A549 (cell line): Measurements from ENCODE around the gene FKBP11. TPM values are rescaled to one million over a fixed set of nuclear protein-coding genes. Genes with fewer than 3 reads are reported as not detected.

Experiments
- ATAC-seq, 2 experiments: fragments of 200-7000 bp in 1 of 2; fragments of >200 bp in 1 of 2; cut with Nextera tagmentation in 1 of 2; cut with Tn5 transposase in 1 of 2; 3 replicates each; pipeline versions ENCODE4 v1.8.0 to v1.9.1; 2018 to 2020; ENCODE audit warnings: mild to moderate bottlenecking in 1 of 2, moderate library complexity in 1 of 2
- CTCF ChIA-PET: fragments of 300-600 bp; sonication (Branson Sonifier 250); formaldehyde crosslinking; extraction: SDS; loops from one replicate; lab custom pipeline; 2021; ENCODE audit warnings: antibody characterized with exemption, inconsistent platforms; lab: Yijun Ruan, JAX
- POLR2A ChIA-PET: fragments of 350-600 bp; formaldehyde crosslinking; extraction: SDS; loops from one replicate; lab custom pipeline; 2021; ENCODE audit warnings: antibody characterized with exemption, inconsistent platforms; lab: Yijun Ruan, JAX
- DNase-seq, 2 experiments: peaks; one replicate each; pipeline versions ENCODE4 v3.0.0 to v3.0.0-alpha.2; 2011 to 2016; ENCODE audit warnings: low read depth in 1 of 2, low spot score in 1 of 2
- FAIRE-seq: peaks from 2 replicates; lab custom pipeline; 2011; peaks lifted over from hg19 to GRCh38; lab: Jason Lieb, UNC
- H3K27ac ChIP-seq, 2 experiments: fragments of >200 bp; sonication (Bioruptor Twin); formaldehyde crosslinking; 3 replicates each; pipeline ENCODE4 v1.5.1; 2016 to 2017
- H3K4me1 ChIP-seq: fragments of >200 bp; sonication (Bioruptor Twin); formaldehyde crosslinking; 3 replicates; pipeline ENCODE4 v1.6.1; 2016
- H3K4me2 ChIP-seq: fragments of >200 bp; sonication (Bioruptor Twin); formaldehyde crosslinking; 3 replicates; pipeline ENCODE4 v1.6.1; 2016
- H3K4me3 ChIP-seq: fragments of >200 bp; sonication (Bioruptor Twin); formaldehyde crosslinking; 3 replicates; pipeline ENCODE4 v1.5.1; 2016
- H3K9me3 ChIP-seq: fragments of >200 bp; sonication (Bioruptor Twin); formaldehyde crosslinking; 3 replicates; pipeline ENCODE4 v1.6.1; 2016
- CBX2 ChIP-seq: fragments of 200-600 bp; sonication (generic); IDR thresholded peaks from 2 replicates; pipeline ENCODE4 v1.6.1; 2016; ENCODE audit warnings: low read depth, mild to moderate bottlenecking, borderline replicate concordance
- CBX8 ChIP-seq: fragments of 200-600 bp; sonication (generic); IDR thresholded peaks from 2 replicates; pipeline ENCODE4 v1.6.1; 2016
- CHD2 ChIP-seq: fragments of 150-350 bp; IDR thresholded peaks from 2 replicates; pipeline ENCODE4 v1.6.1; 2014; ENCODE audit warnings: low read length; ENCODE audit not compliant: partially characterized antibody
- CHD4 ChIP-seq: fragments of 200-600 bp; sonication (generic); IDR thresholded peaks from 2 replicates; pipeline ENCODE4 v1.6.1; 2016; ENCODE audit warnings: antibody characterized with exemption, mild to moderate bottlenecking, borderline replicate concordance
- ESRRA ChIP-seq: fragments of 150-350 bp; IDR thresholded peaks from 2 replicates; pipeline ENCODE4 v1.6.1; 2014; ENCODE audit warnings: mild to moderate bottlenecking, low read length, borderline replicate concordance
- GATA3 ChIP-seq: IDR thresholded peaks from 2 replicates; pipeline ENCODE4 v1.6.1; 2012; ENCODE audit warnings: borderline replicate concordance
- HOXA7 ChIP-seq: fragments of 250-450 bp; sonication (Bioruptor Pico); IDR thresholded peaks from 2 replicates; pipeline ENCODE4 v1.5.0; 2020; ENCODE audit warnings: mild to moderate bottlenecking, moderate library complexity
- HOXB13 ChIP-seq: fragments of 250-450 bp; sonication (Bioruptor Pico); IDR thresholded peaks from 2 replicates; pipeline ENCODE4 v1.5.0; 2020; ENCODE audit warnings: low read depth, mild to moderate bottlenecking, moderate library complexity
- MAFK ChIP-seq: fragments of 450-650 bp; IDR thresholded peaks from 2 replicates; pipeline ENCODE4 v1.6.1; 2014; ENCODE audit not compliant: partially characterized antibody
- MYC ChIP-seq: IDR thresholded peaks from 2 replicates; pipeline ENCODE4 v1.6.1; 2012; ENCODE audit warnings: mild to moderate bottlenecking, inconsistent platforms, low read length, improper control_type of control experiment, borderline replicate concordance
- NPAS2 ChIP-seq: fragments of 250-450 bp; sonication (Bioruptor Pico); IDR thresholded peaks from 2 replicates; pipeline ENCODE4 v1.8.0; 2022; ENCODE audit warnings: mild to moderate bottlenecking, moderate library complexity, borderline replicate concordance
- PHF8 ChIP-seq: fragments of 200-600 bp; sonication (generic); IDR thresholded peaks from 2 replicates; pipeline ENCODE4 v1.6.1; 2016; ENCODE audit warnings: low read depth, mild to moderate bottlenecking, antibody characterized with exemption, moderate library complexity, borderline replicate concordance
- POLR2A ChIP-seq: IDR thresholded peaks from 2 replicates; pipeline ENCODE4 v1.6.1; 2012; ENCODE audit warnings: mild to moderate bottlenecking, low read length
- RCOR1 ChIP-seq: fragments of 150-350 bp; IDR thresholded peaks from 2 replicates; pipeline ENCODE4 v1.6.1; 2014; ENCODE audit warnings: antibody characterized with exemption, low read length, low read depth
- TFCP2L1 ChIP-seq: fragments of 250-450 bp; sonication (Bioruptor Pico); IDR thresholded peaks from 2 replicates; pipeline ENCODE4 v1.5.0; 2021; ENCODE audit warnings: mild to moderate bottlenecking
- TP53 ChIP-seq: fragments of 250-450 bp; sonication (Bioruptor Pico); IDR thresholded peaks from 2 replicates; pipeline ENCODE4 v1.5.0; 2021; ENCODE audit warnings: mild to moderate bottlenecking, moderate library complexity
- ZC3H11A ChIP-seq: fragments of 450-650 bp; IDR thresholded peaks from 2 replicates; pipeline ENCODE4 v1.6.1; 2014; ENCODE audit warnings: antibody characterized with exemption, mild to moderate bottlenecking
- WGBS: methylation state at CpG from one replicate; pipeline ENCODE4 v1.1.6; 2017; ENCODE audit errors: missing lambda C conversion rate; 5-methylcytosine and 5-hydroxymethylcytosine counted together
- polyA plus RNA-seq, 4 experiments: library from polyadenylated mRNA; depleted of rRNA in 3 of 4; stranded (reverse); fragments of >200 nt; fragmentation: RNase III in 1 of 4; extraction: RNeasy Plus Mini Kit Qiagen cat#74134 plus additional on column Dnase treatment in 1 of 4; gene quantifications; 2 replicates in 3 of 4; 3 replicates in 1 of 4; pipeline ENCODE4 v1.2.3, GENCODE V29; 2011 to 2017
- TF ChIP-seq, protein P1 (sequence below): IDR thresholded peaks from 2 replicates; pipeline ENCODE4 v1.6.1; 2012
- TF ChIP-seq, protein P2 (sequence below): fragments of 450-650 bp; IDR thresholded peaks from 2 replicates; pipeline ENCODE4 v1.6.1; 2014; ENCODE audit warnings: antibody characterized with exemption
- TF ChIP-seq, protein P3 (sequence below): fragments of >200 bp; sonication (Bioruptor Twin); formaldehyde crosslinking; IDR thresholded peaks from 2 replicates; pipeline ENCODE4 v1.6.1; 2016
- TF ChIP-seq, protein P4 (sequence below): fragments of 250-450 bp; sonication (Bioruptor Pico); IDR thresholded peaks from 2 replicates; pipeline ENCODE4 v1.5.0; 2021; ENCODE audit warnings: mild to moderate bottlenecking, moderate library complexity, borderline replicate concordance
- TF ChIP-seq, protein P5 (sequence below): fragments of 150-350 bp; IDR thresholded peaks from 2 replicates; pipeline ENCODE4 v1.6.1; 2014; ENCODE audit warnings: low read depth, mild to moderate bottlenecking, low read length
- TF ChIP-seq, protein P6 (sequence below): fragments of >200 bp; sonication (Bioruptor Twin); formaldehyde crosslinking; IDR thresholded peaks from 3 replicates; pipeline ENCODE4 v1.6.1; 2016

The FKBP11 gene
- polyA plus RNA-seq, 2 of the 4 experiments (the other 2 are of a cell fraction) = 41.2 to 50.9 TPM

DNA sequence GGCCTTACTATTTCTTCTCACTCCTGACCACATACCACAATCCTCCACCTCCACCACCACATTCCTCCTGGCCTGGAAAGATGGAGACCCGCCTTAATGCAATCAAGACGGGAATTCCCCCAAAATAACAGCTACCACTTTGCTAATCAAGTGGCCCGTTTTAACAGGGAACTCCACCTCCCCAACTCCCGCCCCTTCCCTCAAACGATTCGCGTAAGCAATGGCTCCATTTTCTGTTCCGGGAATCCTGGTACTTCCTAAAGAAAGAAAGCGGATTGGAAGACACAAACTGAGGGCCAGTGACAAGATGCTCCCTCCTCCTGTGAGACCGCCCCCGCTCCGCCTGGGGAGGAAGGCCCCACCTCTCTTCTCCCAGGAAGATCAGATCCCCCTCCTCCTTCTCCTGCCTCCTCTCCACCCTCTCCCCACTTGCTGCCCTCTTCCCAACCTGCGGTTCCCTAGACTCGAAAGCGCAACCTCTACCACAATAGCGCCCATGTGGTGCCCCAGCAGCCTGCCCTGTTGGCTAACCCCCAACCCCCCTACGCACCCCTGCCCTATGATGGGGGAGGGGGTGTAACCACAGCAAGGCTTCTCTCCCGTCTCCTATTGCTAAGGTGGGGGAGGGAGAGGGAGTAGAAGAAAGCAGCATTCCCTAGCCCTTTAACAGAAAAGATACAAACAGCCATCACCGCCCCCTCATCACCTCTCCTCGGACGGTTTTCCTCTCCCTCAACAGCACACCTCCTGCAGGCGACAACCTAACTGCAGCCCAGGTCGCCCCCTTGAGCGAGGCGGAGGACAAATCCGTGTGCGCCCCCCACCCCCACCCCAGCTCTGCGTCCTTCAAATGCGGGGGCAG lies 31.2 kb upstream of the FKBP11 start:
- Histone ChIP-seq H3K4me1 (peaks cover 10% of the 10 kb centered on the region), H3K27ac (peak overlapping the region; percentile 95), H3K4me2 (peak overlapping the region; percentile 77), H3K9me3 (no peaks in the 10 kb centered on the region)
- FAIRE-seq = no peak
- peak; percentile 77 to 89 for ATAC-seq
- POLR2A ChIA-PET = interaction anchor here (0.8 to 1.4 kb wide), 6 partner anchors 13 to 104 kb away, joined by 3 to 10 read pairs (median 6); partner anchors contain the start of genes DDX23, FKBP11 and RND1
- CTCF ChIA-PET = interaction anchor here (0.6 to 77.5 kb wide), 3 partner anchors 2 to 220 kb away, joined by 4 to 2584 read pairs (median 2584); partner anchors contain the start of genes ARF3, DDN, FKBP11 and PRKAG1
- WGBS = under 1% methylated on average over 22 of the region's 29 CpGs
- peak; percentile 94 to 96 for DNase-seq
- TF ChIP-seq MAFK (no peak), MYC (no peak), HOXA7 (no peak), TP53 (no peak), POLR2A (no peak), RCOR1 (no peak), CHD4 (no peak), NPAS2 (no peak), CHD2 (peak; percentile 33), ZC3H11A (0 out of 2 replicates have a peak, but pooled peaks have one; percentile 3), HOXB13 (CRISPR knock-in tag) (no peak)
- TF ChIP-seq, protein P1, sequence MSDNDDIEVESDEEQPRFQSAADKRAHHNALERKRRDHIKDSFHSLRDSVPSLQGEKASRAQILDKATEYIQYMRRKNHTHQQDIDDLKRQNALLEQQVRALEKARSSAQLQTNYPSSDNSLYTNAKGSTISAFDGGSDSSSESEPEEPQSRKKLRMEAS = no peak; the same call in 1 of the 2 replicates
- TF ChIP-seq, protein P2, sequence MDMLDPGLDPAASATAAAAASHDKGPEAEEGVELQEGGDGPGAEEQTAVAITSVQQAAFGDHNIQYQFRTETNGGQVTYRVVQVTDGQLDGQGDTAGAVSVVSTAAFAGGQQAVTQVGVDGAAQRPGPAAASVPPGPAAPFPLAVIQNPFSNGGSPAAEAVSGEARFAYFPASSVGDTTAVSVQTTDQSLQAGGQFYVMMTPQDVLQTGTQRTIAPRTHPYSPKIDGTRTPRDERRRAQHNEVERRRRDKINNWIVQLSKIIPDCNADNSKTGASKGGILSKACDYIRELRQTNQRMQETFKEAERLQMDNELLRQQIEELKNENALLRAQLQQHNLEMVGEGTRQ = no peak
- TF ChIP-seq, protein P3, sequence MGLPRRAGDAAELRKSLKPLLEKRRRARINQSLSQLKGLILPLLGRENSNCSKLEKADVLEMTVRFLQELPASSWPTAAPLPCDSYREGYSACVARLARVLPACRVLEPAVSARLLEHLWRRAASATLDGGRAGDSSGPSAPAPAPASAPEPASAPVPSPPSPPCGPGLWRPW = no peak
- TF ChIP-seq, all 56 proteins: peak for 2
- H3K4me3 ChIP-seq = peak overlapping the region; percentile 79

GRCh38 chr12:48954841-48955501 lies 29.7 kb upstream of the FKBP11 start:
- no peak for FAIRE-seq
- Histone ChIP-seq H3K4me3 (no peak overlapping the region), H3K4me1 (peaks cover 10% of the 10 kb centered on the region), H3K27ac (no peak overlapping the region), H3K4me2 (peak overlapping the region; percentile 77; the same call in 2 of the 3 replicates), H3K9me3 (no peaks in the 10 kb centered on the region)
- CTCF ChIA-PET = interaction anchor here (0.6 to 77.5 kb wide), 3 partner anchors 1 to 271 kb away, joined by 3 to 2584 read pairs (median 2584); partner anchors contain the start of genes ARF3, DDN, FKBP11 and PRKAG1
- WGBS = 88% methylated on average over 3 of the region's 3 CpGs
- DNase-seq = no peak
- POLR2A ChIA-PET = no interaction called here
- ATAC-seq = no peak
- TF ChIP-seq, protein P4, sequence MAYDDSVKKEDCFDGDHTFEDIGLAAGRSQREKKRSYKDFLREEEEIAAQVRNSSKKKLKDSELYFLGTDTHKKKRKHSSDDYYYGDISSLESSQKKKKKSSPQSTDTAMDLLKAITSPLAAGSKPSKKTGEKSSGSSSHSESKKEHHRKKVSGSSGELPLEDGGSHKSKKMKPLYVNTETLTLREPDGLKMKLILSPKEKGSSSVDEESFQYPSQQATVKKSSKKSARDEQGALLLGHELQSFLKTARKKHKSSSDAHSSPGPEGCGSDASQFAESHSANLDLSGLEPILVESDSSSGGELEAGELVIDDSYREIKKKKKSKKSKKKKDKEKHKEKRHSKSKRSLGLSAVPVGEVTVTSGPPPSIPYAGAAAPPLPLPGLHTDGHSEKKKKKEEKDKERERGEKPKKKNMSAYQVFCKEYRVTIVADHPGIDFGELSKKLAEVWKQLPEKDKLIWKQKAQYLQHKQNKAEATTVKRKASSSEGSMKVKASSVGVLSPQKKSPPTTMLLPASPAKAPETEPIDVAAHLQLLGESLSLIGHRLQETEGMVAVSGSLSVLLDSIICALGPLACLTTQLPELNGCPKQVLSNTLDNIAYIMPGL (CRISPR knock-in tag) = no peak
- TF ChIP-seq, protein P3 = no peak
- TF ChIP-seq ESRRA (no peak), PHF8 (no peak), CBX8 (no peak), GATA3 (no peak), TP53 (no peak), TFCP2L1 (CRISPR knock-in tag) (no peak), CBX2 (no peak), MYC (no peak)
- TF ChIP-seq, protein P5, sequence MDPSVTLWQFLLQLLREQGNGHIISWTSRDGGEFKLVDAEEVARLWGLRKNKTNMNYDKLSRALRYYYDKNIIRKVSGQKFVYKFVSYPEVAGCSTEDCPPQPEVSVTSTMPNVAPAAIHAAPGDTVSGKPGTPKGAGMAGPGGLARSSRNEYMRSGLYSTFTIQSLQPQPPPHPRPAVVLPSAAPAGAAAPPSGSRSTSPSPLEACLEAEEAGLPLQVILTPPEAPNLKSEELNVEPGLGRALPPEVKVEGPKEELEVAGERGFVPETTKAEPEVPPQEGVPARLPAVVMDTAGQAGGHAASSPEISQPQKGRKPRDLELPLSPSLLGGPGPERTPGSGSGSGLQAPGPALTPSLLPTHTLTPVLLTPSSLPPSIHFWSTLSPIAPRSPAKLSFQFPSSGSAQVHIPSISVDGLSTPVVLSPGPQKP = no peak
- TF ChIP-seq, protein P6, sequence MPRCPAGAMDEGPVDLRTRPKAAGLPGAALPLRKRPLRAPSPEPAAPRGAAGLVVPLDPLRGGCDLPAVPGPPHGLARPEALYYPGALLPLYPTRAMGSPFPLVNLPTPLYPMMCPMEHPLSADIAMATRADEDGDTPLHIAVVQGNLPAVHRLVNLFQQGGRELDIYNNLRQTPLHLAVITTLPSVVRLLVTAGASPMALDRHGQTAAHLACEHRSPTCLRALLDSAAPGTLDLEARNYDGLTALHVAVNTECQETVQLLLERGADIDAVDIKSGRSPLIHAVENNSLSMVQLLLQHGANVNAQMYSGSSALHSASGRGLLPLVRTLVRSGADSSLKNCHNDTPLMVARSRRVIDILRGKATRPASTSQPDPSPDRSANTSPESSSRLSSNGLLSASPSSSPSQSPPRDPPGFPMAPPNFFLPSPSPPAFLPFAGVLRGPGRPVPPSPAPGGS = no peak
